H1 (cell line): ENCODE measurements around the gene NOX5. TPM values are rescaled to one million over a fixed set of nuclear protein-coding genes. Genes with fewer than 3 reads are reported as not detected.

ENCODE experiments used
- CTCF ChIA-PET: fragments of 300-600 bp; sonication (Branson Sonifier 250); formaldehyde crosslinking; loops from one replicate; lab custom pipeline; 2021; ENCODE audit not compliant: partially characterized antibody; lab: Charles Lee
- POLR2A ChIA-PET: fragments of 300-600 bp; sonication (Branson Sonifier 250); formaldehyde crosslinking; loops from one replicate; lab custom pipeline; 2021; ENCODE audit warnings: inconsistent platforms; ENCODE audit not compliant: partially characterized antibody; lab: Charles Lee
- DNase-seq, 2 experiments: peaks; one replicate each; pipeline versions ENCODE4 v3.0.0 to v3.0.0-alpha.2; 2010 to 2022; ENCODE audit warnings: low spot score in 2 of 2, low read depth in 1 of 2, mixed read lengths in 1 of 2
- FAIRE-seq: peaks from 2 replicates; lab custom pipeline; 2011; peaks lifted over from hg19 to GRCh38; lab: Jason Lieb, UNC
- H2AFZ ChIP-seq: 2 replicates; pipeline ENCODE4 v1.8.1; 2012; ENCODE audit warnings: low read length, inconsistent platforms
- H2AK5ac ChIP-seq: 2 replicates; pipeline ENCODE4 v1.6.1; 2013; ENCODE audit warnings: low read depth, low read length
- H2BK120ac ChIP-seq: replicated peaks from 2 replicates; pipeline ENCODE3; 2013; ENCODE audit warnings: low read depth, low read length, inconsistent platforms
- H2BK12ac ChIP-seq: 2 replicates; pipeline ENCODE4 v1.6.1; 2013; ENCODE audit warnings: low read depth, low read length
- H2BK15ac ChIP-seq: 2 replicates; pipeline ENCODE4 v1.6.1; 2013; ENCODE audit warnings: low read length
- H2BK20ac ChIP-seq: 2 replicates; pipeline ENCODE4 v1.6.1; 2013; ENCODE audit warnings: low read length
- H2BK5ac ChIP-seq: 2 replicates; pipeline ENCODE4 v1.6.1; 2013; ENCODE audit warnings: low read depth, low read length
- H3K14ac ChIP-seq: 2 replicates; pipeline ENCODE4 v1.6.1; 2013; ENCODE audit warnings: inconsistent platforms; ENCODE audit not compliant: insufficient read length
- H3K18ac ChIP-seq: 2 replicates; pipeline ENCODE4 v1.6.1; 2013; ENCODE audit warnings: low read length; ENCODE audit errors: extremely low read depth
- H3K23ac ChIP-seq: 2 replicates; pipeline ENCODE4 v1.6.1; 2013; ENCODE audit warnings: inconsistent platforms; ENCODE audit not compliant: insufficient read length
- H3K23me2 ChIP-seq: 2 replicates; pipeline ENCODE4 v1.6.1; 2013; ENCODE audit warnings: low read depth, low read length
- H3K27ac ChIP-seq: 2 replicates; pipeline ENCODE4 v1.6.1; 2011; ENCODE audit warnings: low read depth, low read length, inconsistent platforms
- H3K27me3 ChIP-seq, 4 experiments: replicated peaks in 1 of 4; 1 replicate in 1 of 4; 2 replicates in 3 of 4; pipeline versions ENCODE4 v1.6.1 to v1.8.1; 2011 to 2013; ENCODE audit warnings: low read length in 3 of 4, mild to moderate bottlenecking in 3 of 4, inconsistent platforms in 2 of 4, mixed read lengths in 2 of 4, moderate library complexity in 1 of 4; ENCODE audit not compliant: control insufficient read depth in 3 of 4, insufficient read depth in 3 of 4; ENCODE audit errors: extremely low read depth in 1 of 4
- H3K36me3 ChIP-seq, 4 experiments: 2 replicates each; pipeline versions ENCODE4 v1.6.1 to v1.8.1; 2011 to 2013; ENCODE audit warnings: mild to moderate bottlenecking in 4 of 4, low read length in 3 of 4, moderate library complexity in 2 of 4, control low read depth in 1 of 4, inconsistent platforms in 1 of 4; ENCODE audit not compliant: insufficient read depth in 4 of 4, control insufficient read depth in 2 of 4
- H3K4ac ChIP-seq: replicated peaks from 2 replicates; pipeline ENCODE3; 2013; ENCODE audit warnings: low read length, low read depth, mixed read lengths, inconsistent platforms; ENCODE audit not compliant: insufficient read length
- H3K4me1 ChIP-seq, 4 experiments: replicated peaks in 1 of 4; 1 replicate in 1 of 4; 2 replicates in 3 of 4; pipeline versions ENCODE4 v1.6.1 to v1.8.1; 2011 to 2013; ENCODE audit warnings: low read length in 3 of 4, inconsistent platforms in 2 of 4, mixed read lengths in 1 of 4; ENCODE audit not compliant: insufficient read depth in 4 of 4, control insufficient read depth in 3 of 4
- H3K4me2 ChIP-seq, 2 experiments: 2 replicates each; pipeline versions ENCODE4 v1.6.1 to v1.8.1; 2011 to 2013; ENCODE audit warnings: low read depth in 2 of 2, low read length in 2 of 2, control low read depth in 1 of 2, inconsistent platforms in 1 of 2, mild to moderate bottlenecking in 1 of 2; ENCODE audit not compliant: insufficient read depth in 1 of 2
- H3K4me3 ChIP-seq, 4 experiments: fragments of 200-600, 300-600 bp in 1 of 4; sonication (generic), shearing (Covaris generic), sonication (Bioruptor Twin) in 1 of 4; 2 replicates each; pipeline versions ENCODE4 v1.5.1 to v1.8.1; 2011 to 2016; ENCODE audit warnings: low read length in 4 of 4, low read depth in 3 of 4, control low read depth in 2 of 4, inconsistent platforms in 2 of 4, mild to moderate bottlenecking in 2 of 4, mixed read lengths in 1 of 4, moderate library complexity in 1 of 4; ENCODE audit not compliant: insufficient read depth in 2 of 4; ENCODE audit errors: extremely low read depth in 1 of 4
- H3K56ac ChIP-seq: replicated peaks from 2 replicates; pipeline ENCODE3; 2013; ENCODE audit warnings: low read depth, mild to moderate bottlenecking, mixed read lengths, low read length, inconsistent platforms; ENCODE audit not compliant: insufficient read length
- H3K79me1 ChIP-seq: 2 replicates; pipeline ENCODE4 v1.6.1; 2013; ENCODE audit warnings: low read depth, low read length, control low read depth
- H3K79me2 ChIP-seq, 2 experiments: 2 replicates each; pipeline versions ENCODE4 v1.6.1 to v1.8.1; 2012 to 2013; ENCODE audit warnings: low read length in 2 of 2, mild to moderate bottlenecking in 2 of 2, inconsistent platforms in 1 of 2; ENCODE audit not compliant: insufficient read depth in 2 of 2, control insufficient read depth in 1 of 2
- H3K9ac ChIP-seq, 4 experiments: replicated peaks in 1 of 4; 1 replicate in 1 of 4; 2 replicates in 3 of 4; pipeline versions ENCODE4 v1.6.1 to v1.8.1; 2011 to 2013; ENCODE audit warnings: low read depth in 3 of 4, low read length in 3 of 4, control low read depth in 2 of 4, mild to moderate bottlenecking in 2 of 4, moderate library complexity in 2 of 4, inconsistent platforms in 1 of 4; ENCODE audit errors: extremely low read depth in 1 of 4
- H3K9me3 ChIP-seq, 2 experiments: 2 replicates each; pipeline versions ENCODE4 v1.6.1 to v1.8.1; 2012 to 2013; ENCODE audit warnings: mild to moderate bottlenecking in 2 of 2, moderate library complexity in 2 of 2, control low read depth in 1 of 2, inconsistent platforms in 1 of 2, low read depth in 1 of 2, low read length in 1 of 2, mixed read lengths in 1 of 2; ENCODE audit not compliant: insufficient read depth in 2 of 2
- H4K20me1 ChIP-seq, 2 experiments: replicated peaks in 1 of 2; 2 replicates each; pipeline versions ENCODE3 to v1.8.1; 2011 to 2013; ENCODE audit warnings: inconsistent platforms in 2 of 2, low read length in 2 of 2, mild to moderate bottlenecking in 1 of 2; ENCODE audit not compliant: insufficient read depth in 2 of 2, control insufficient read depth in 1 of 2
- H4K5ac ChIP-seq: 2 replicates; pipeline ENCODE4 v1.6.1; 2013; ENCODE audit warnings: low read length, low read depth, mixed read lengths, inconsistent platforms; ENCODE audit not compliant: insufficient read length
- H4K8ac ChIP-seq: 2 replicates; pipeline ENCODE4 v1.8.0; 2013; ENCODE audit warnings: mild to moderate bottlenecking, moderate library complexity, low read length, inconsistent platforms; ENCODE audit not compliant: insufficient read depth; ENCODE audit errors: extremely low read depth
- H4K91ac ChIP-seq: replicated peaks from 2 replicates; pipeline ENCODE3; 2013; ENCODE audit warnings: low read length, mixed read lengths, inconsistent platforms; ENCODE audit not compliant: insufficient read length
- RAD21 ChIP-seq, 2 experiments: IDR thresholded peaks in 1 of 2; conservative IDR thresholded peaks in 1 of 2; 2 replicates each; pipeline ENCODE4 v1.6.1; 2011; ENCODE audit warnings: low read depth in 2 of 2, low read length in 2 of 2, improper control_type of control experiment in 1 of 2, inconsistent platforms in 1 of 2, mild to moderate bottlenecking in 1 of 2, moderate library complexity in 1 of 2
- whole genome bisulfite sequencing, 2 experiments: shearing (Covaris generic) in 1 of 2; methylation state at CpG; one replicate each; pipeline versions ENCODE4 v1.1.6 to v1.1.7; 2013 to 2015; ENCODE audit warnings: low lambda C conversion rate in 2 of 2, mixed read lengths in 2 of 2, inconsistent platforms in 1 of 2, low coverage in 1 of 2, missing lambda C conversion rate in 1 of 2; ENCODE audit not compliant: insufficient replicate concordance in 2 of 2, insufficient coverage in 1 of 2, insufficient read length in 1 of 2; ENCODE audit errors: extremely low coverage in 1 of 2, missing lambda C conversion rate in 1 of 2; 5-methylcytosine and 5-hydroxymethylcytosine counted together
- polyA plus RNA-seq, 7 experiments: library from polyadenylated mRNA; depleted of rRNA in 3 of 7; stranded (reverse) in 5 of 7; unstranded in 2 of 7; fragments of >200 nt in 5 of 7; fragments of 200-250 nt in 2 of 7; gene quantifications; 1 replicate in 5 of 7; 2 replicates in 1 of 7; 4 replicates in 1 of 7; pipeline versions ENCODE4 v1.2.1 to v1.2.3, GENCODE V29; 2011 to 2013; ENCODE audit warnings: missing spikeins in 2 of 7, mixed read lengths in 2 of 7
- total RNA-seq: library from RNA; stranded (reverse); fragmentation: NEBNext Ultra II Directional; extraction: Animal tissue kit (Norgen Biotek cat#: 25700); gene quantifications from 2 replicates; pipeline ENCODE4 v1.2.1, GENCODE V29; 2021

NOX5 gene
- total and polyA plus RNA-seq, 2 of the 8 experiments (the other 6 are each of a cell fraction or from before 2014, with no cell fraction given): under 0.01 TPM; not detected in 1

GRCh38 chr15:69045802-69046201, 31.3 kb downstream of the NOX5 start:
- Histone ChIP-seq H3K9ac (no peak overlapping the region), H3K56ac (no peak overlapping the region), H4K20me1 (no peaks in the 10 kb centered on the region), H3K23ac (no peak overlapping the region), H3K27ac (no peak overlapping the region), H3K27me3 (no peaks in the 10 kb centered on the region; a peak in 2 of 7 replicates), H3K36me3 (no peaks in the 10 kb centered on the region), H2BK20ac (no peak overlapping the region), H3K18ac (no peak overlapping the region), H2BK120ac (no peak overlapping the region), H3K4me2 (no peak overlapping the region; a peak in 1 of 4 replicates), H3K23me2 (no peaks in the 10 kb centered on the region), H3K4ac (no peak overlapping the region), H2AFZ (peak overlapping the region; percentile 70), H3K9me3 (no peaks in the 10 kb centered on the region), H3K79me1 (no peaks in the 10 kb centered on the region), H3K4me1 (peaks cover 0 to 2% (median 1%) of the 10 kb centered on the region in 4 experiments; a peak in 1 of 7 replicates), H2BK12ac (no peak overlapping the region), H4K8ac (no peak overlapping the region), H4K5ac (no peak overlapping the region), H3K14ac (no peak overlapping the region), H2BK15ac (peak overlapping the region; percentile 82; the same call in 1 of the 2 replicates), H2BK5ac (no peak overlapping the region), H2AK5ac (no peak overlapping the region), H4K91ac (no peak overlapping the region), H3K79me2 (no peaks in the 10 kb centered on the region), H3K4me3 (no peak overlapping the region)
- POLR2A ChIA-PET: no interaction called here
- WGBS, 2 experiments: 65% methylated on average over 8 of the region's 8 CpGs; no CpG with 5 or more reads in 1 of the 2 experiments
- DNase-seq (no peak), FAIRE-seq (no peak)
- CTCF ChIA-PET: interaction anchor here (0.6 to 2.8 kb wide), 11 partner anchors 9 to 374 kb away, joined by 4 to 22 read pairs (median 8); no protein-coding TSS in a partner anchor
- TF ChIP-seq RAD21 (IDR thresholded peaks at IDR 0.05 in 1 of 2, conservative IDR thresholded peaks at IDR 0.05 in 1 of 2; ENCODE audit: low read depth in 2 of 2, low read length in 2 of 2): peak in 1 of 2 experiments; percentile 15; a peak in 1 of 4 replicates
